HCT116 (cell line): Measurements from ENCODE around the gene SLK. TPM values are rescaled to one million over a fixed set of nuclear protein-coding genes. Genes with fewer than 3 reads are reported as not detected.

Experiments used
- ATAC-seq: fragments of 200-7000 bp; cut with Tn5 transposase; 2 replicates; pipeline ENCODE4 v1.9.1; 2020; ENCODE audit warnings: mild to moderate bottlenecking, moderate library complexity
- BruUV-seq: library from RNA; stranded (reverse); fragments of 400-500 nt; replicated peaks from 2 replicates; lab custom pipeline; 2021; lab: Mats Ljungman, UMichigan
- CTCF ChIA-PET: fragments of 300-600 bp; sonication (Branson Sonifier 250); formaldehyde crosslinking; loops from one replicate; lab custom pipeline; 2021; ENCODE audit warnings: antibody characterized with exemption; lab: Charles Lee
- POLR2A ChIA-PET: fragments of 300-600, 350-600 bp; sonication (Branson Sonifier 250); formaldehyde crosslinking; loops from one replicate; lab custom pipeline; 2021; ENCODE audit warnings: antibody characterized with exemption; lab: Charles Lee
- RAD21 ChIA-PET, 2 experiments: fragments of 300-600 bp; sonication (Branson Sonifier 250); formaldehyde crosslinking; loops; one replicate each; lab custom pipeline; 2023; ENCODE audit warnings: low total read pairs in 2 of 2; ENCODE audit not compliant: uncharacterized antibody in 2 of 2, unreplicated experiment in 2 of 2, low non-redundant PET in 1 of 2; lab: Charles Lee
- DNase-seq: peaks from one replicate; pipeline ENCODE4 v3.0.0-alpha.2; 2010; ENCODE audit warnings: low read depth, low spot score
- H2AFZ ChIP-seq: fragments of 200-600 bp; shearing (Covaris generic), sonication (generic); 2 replicates; pipeline ENCODE4 v1.6.1; 2017; ENCODE audit warnings: low read depth, mixed run types, mixed read lengths, antibody characterized with exemption, low read length; ENCODE audit not compliant: poor library complexity, severe bottlenecking
- H3K27ac ChIP-seq: 2 replicates; pipeline ENCODE4 v1.5.1; 2012; ENCODE audit warnings: low read depth, low read length
- H3K27me3 ChIP-seq: fragments of 200-600 bp; sonication (generic); 2 replicates; pipeline ENCODE4 v1.6.1; 2016; ENCODE audit warnings: mixed run types, low read length, mixed read lengths; ENCODE audit not compliant: insufficient read depth
- H3K36me3 ChIP-seq, 2 experiments: fragments of 200-500 bp in 1 of 2; fragments of 200-600 bp in 1 of 2; sonication (Bioruptor generic) in 1 of 2; sonication (generic) in 1 of 2; 2 replicates each; pipeline versions ENCODE4 v1.5.1 to v1.6.1; 2014 to 2016; ENCODE audit warnings: low read length in 2 of 2, inconsistent platforms in 1 of 2, mixed read lengths in 1 of 2, mixed run types in 1 of 2; ENCODE audit not compliant: insufficient read depth in 2 of 2, control insufficient read depth in 1 of 2
- H3K4me1 ChIP-seq, 2 experiments: fragments of 200-600 bp in 1 of 2; sonication (generic) in 1 of 2; 2 replicates each; pipeline versions ENCODE4 v1.5.1 to v1.6.1; 2012 to 2017; ENCODE audit warnings: low read length in 2 of 2, inconsistent platforms in 1 of 2, mild to moderate bottlenecking in 1 of 2, mixed read lengths in 1 of 2, mixed run types in 1 of 2, moderate library complexity in 1 of 2; ENCODE audit not compliant: insufficient read depth in 2 of 2, control insufficient read depth in 1 of 2
- H3K4me2 ChIP-seq: fragments of 200-600 bp; sonication (generic); 2 replicates; pipeline ENCODE4 v1.6.1; 2017; ENCODE audit warnings: mixed run types, low read length, mixed read lengths
- H3K4me3 ChIP-seq, 2 experiments: fragments of 200-600 bp in 1 of 2; sonication (generic) in 1 of 2; replicated peaks in 1 of 2; 2 replicates each; pipeline ENCODE4 v1.5.1; 2011 to 2016; ENCODE audit warnings: low read length in 2 of 2, control low read depth in 1 of 2, low read depth in 1 of 2, mild to moderate bottlenecking in 1 of 2, mixed read lengths in 1 of 2, mixed run types in 1 of 2
- H3K79me2 ChIP-seq: fragments of 200-600 bp; sonication (generic); 2 replicates; pipeline ENCODE4 v1.6.1; 2017; ENCODE audit warnings: mild to moderate bottlenecking, mixed run types, low read length, moderate library complexity, mixed read lengths; ENCODE audit not compliant: insufficient read depth
- H3K9ac ChIP-seq: fragments of 200-600 bp; sonication (generic); 2 replicates; pipeline ENCODE4 v1.6.1; 2016; ENCODE audit warnings: low read length, mixed read lengths
- H3K9me2 ChIP-seq: fragments of 200-600 bp; sonication (generic), shearing (Covaris generic); 2 replicates; pipeline ENCODE4 v1.6.1; 2017; ENCODE audit warnings: mixed run types, mild to moderate bottlenecking, moderate library complexity; ENCODE audit not compliant: insufficient read depth
- H3K9me3 ChIP-seq, 2 experiments: fragments of 200-500 bp in 1 of 2; fragments of 200-600 bp in 1 of 2; sonication (Bioruptor generic) in 1 of 2; sonication (generic) in 1 of 2; 2 replicates each; pipeline ENCODE4 v1.6.1; 2014 to 2017; ENCODE audit warnings: low read length in 2 of 2, mixed read lengths in 2 of 2, inconsistent platforms in 1 of 2, low read depth in 1 of 2, mild to moderate bottlenecking in 1 of 2, mixed run types in 1 of 2, moderate library complexity in 1 of 2; ENCODE audit not compliant: control insufficient read depth in 1 of 2, insufficient read depth in 1 of 2
- H4K20me1 ChIP-seq: fragments of 200-600 bp; sonication (generic), shearing (Covaris generic); 2 replicates; pipeline ENCODE4 v1.6.1; 2017; ENCODE audit warnings: mixed run types, mild to moderate bottlenecking, moderate library complexity; ENCODE audit not compliant: insufficient read depth
- CEBPB ChIP-seq: IDR thresholded peaks from 2 replicates; pipeline ENCODE4 v1.6.1; 2012; ENCODE audit warnings: low read depth
- ELF1 ChIP-seq: IDR thresholded peaks from 2 replicates; pipeline ENCODE4 v1.6.1; 2012; ENCODE audit warnings: low read depth, borderline replicate concordance
- EZH2phosphoT487 ChIP-seq: fragments of 200-600 bp; IDR thresholded peaks from 2 replicates; pipeline ENCODE4 v1.6.1; 2018; ENCODE audit warnings: antibody characterized with exemption, borderline replicate concordance
- FOSL1 ChIP-seq: IDR thresholded peaks from 2 replicates; pipeline ENCODE4 v1.6.1; 2012; ENCODE audit warnings: low read depth
- JUND ChIP-seq: IDR thresholded peaks from 2 replicates; pipeline ENCODE4 v1.6.1; 2012
- POLR2A ChIP-seq: IDR thresholded peaks from 2 replicates; pipeline ENCODE4 v1.7.0; 2011; ENCODE audit warnings: borderline replicate concordance; ENCODE audit not compliant: insufficient read depth, insufficient read length; ENCODE audit errors: extremely low read depth
- POLR2AphosphoS5 ChIP-seq: IDR thresholded peaks from 2 replicates; pipeline ENCODE4 v1.6.1; 2011; ENCODE audit warnings: mild to moderate bottlenecking, low read depth, low read length, moderate library complexity
- RAD21 ChIP-seq: IDR thresholded peaks from 2 replicates; pipeline ENCODE4 v1.6.1; 2012; ENCODE audit warnings: low read depth, mild to moderate bottlenecking
- REST ChIP-seq: IDR thresholded peaks from 2 replicates; pipeline ENCODE4 v1.6.1; 2012; ENCODE audit warnings: low read depth
- SIN3A ChIP-seq: IDR thresholded peaks from 2 replicates; pipeline ENCODE4 v1.6.1; 2012; ENCODE audit warnings: low read depth
- TCF7L2 ChIP-seq: IDR thresholded peaks from 2 replicates; pipeline ENCODE4 v1.7.0; 2011; ENCODE audit warnings: borderline replicate concordance, inconsistent platforms; ENCODE audit not compliant: insufficient read depth, insufficient read length; ENCODE audit errors: extremely low read depth
- YY1 ChIP-seq: IDR thresholded peaks from 2 replicates; pipeline ENCODE4 v1.6.1; 2011; ENCODE audit warnings: low read length, low read depth, moderate library complexity, mild to moderate bottlenecking; ENCODE audit not compliant: insufficient replicate concordance; ENCODE audit errors: extremely low read depth
- ZBTB33 ChIP-seq: IDR thresholded peaks from 2 replicates; pipeline ENCODE4 v1.6.1; 2011; ENCODE audit warnings: mild to moderate bottlenecking, low read length, moderate library complexity; ENCODE audit not compliant: insufficient replicate concordance; ENCODE audit errors: extremely low read depth
- ZNF274 ChIP-seq: fragments of 200-500 bp; sonication (Bioruptor generic); IDR thresholded peaks from 2 replicates; pipeline ENCODE4 v1.6.1; 2014; ENCODE audit warnings: mild to moderate bottlenecking, low read depth, low read length, inconsistent platforms
- intact Hi-C: fragments of 100-400 bp; cut with micrococcal nuclease; formaldehyde crosslinking; loops from 2 replicates; pipeline ENCODE4 v1.10.0; 2022
- total RNA-seq: library from RNA; stranded (reverse); gene quantifications from one replicate; pipeline ENCODE4 v1.2.1, GENCODE V29; 2021; ENCODE audit not compliant: unreplicated experiment
- TF ChIP-seq, protein P1 (sequence below): IDR thresholded peaks from 2 replicates; pipeline ENCODE4 v1.6.1; 2012
- TF ChIP-seq, protein P2 (sequence below): IDR thresholded peaks from 2 replicates; pipeline ENCODE4 v1.6.1; 2012

The SLK gene
- total RNA-seq, 1 experiment from 2014 or later = 44.2 TPM

DNA sequence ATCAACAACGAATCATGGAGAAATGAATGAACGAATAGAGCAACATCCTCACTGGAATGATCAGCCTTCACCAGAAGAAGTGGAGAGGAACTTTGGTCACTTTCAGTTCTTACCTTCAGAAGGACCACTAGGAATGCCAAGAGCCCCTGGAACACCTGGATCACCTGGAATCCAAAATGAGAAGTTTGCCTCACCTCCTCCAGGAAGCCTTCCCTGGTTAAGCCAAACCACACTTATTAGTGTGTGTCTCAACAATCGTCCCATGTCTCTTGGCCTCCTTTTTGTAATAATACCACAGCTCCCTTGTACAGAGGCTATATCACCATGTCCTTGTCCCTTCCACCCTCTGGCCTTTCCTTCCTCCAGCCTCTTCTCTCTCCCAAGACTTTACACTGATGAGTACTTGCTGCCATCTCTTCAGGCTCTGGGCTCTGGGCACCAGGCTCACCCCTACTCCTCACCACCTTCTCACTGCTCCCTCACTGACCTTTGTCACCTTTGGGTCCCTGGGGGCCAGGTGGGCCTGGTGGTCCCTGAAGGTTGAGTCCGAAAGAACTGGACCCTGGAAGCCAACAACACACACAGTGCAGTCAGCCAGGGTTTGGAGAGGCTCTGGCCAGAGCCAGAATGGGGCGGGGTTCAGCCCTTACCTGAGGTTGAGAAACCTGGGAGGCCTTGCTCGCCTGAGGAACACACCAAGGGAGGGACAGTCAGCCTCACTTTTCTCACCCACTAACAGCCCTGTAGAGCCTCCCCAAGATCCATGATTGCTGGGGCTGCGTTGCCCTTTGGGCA lies 72.2 kb downstream of the SLK start:
- intact Hi-C loops = no loop called here
- Histone ChIP-seq H2AFZ (no peak overlapping the region), H3K9me3 (no peaks in the 10 kb centered on the region), H3K27me3 (no peaks in the 10 kb centered on the region), H3K4me3 (no peak overlapping the region), H3K79me2 (no peaks in the 10 kb centered on the region), H3K9ac (no peak overlapping the region), H3K4me1 (no peaks in the 10 kb centered on the region), H3K27ac (no peak overlapping the region), H4K20me1 (no peaks in the 10 kb centered on the region), H3K9me2 (no peaks in the 10 kb centered on the region), H3K4me2 (no peak overlapping the region), H3K36me3 (peaks cover 0 to under 1% of the 10 kb centered on the region in 2 experiments; a peak in 1 of 4 replicates)
- no peak for ATAC-seq
- CTCF ChIA-PET = no interaction called here
- RAD21 ChIA-PET = no interaction called here
- BruUV-seq = no TSS peak
- POLR2A ChIA-PET = interaction anchor here (1.6 kb wide), 1 partner anchor 151 kb away, joined by 4 read pairs; no protein-coding TSS in a partner anchor
- TF ChIP-seq ELF1 (no peak), EZH2phosphoT487 (no peak), POLR2AphosphoS5 (no peak), ZBTB33 (no peak), TCF7L2 (no peak), POLR2A (no peak), ZNF274 (no peak), YY1 (no peak), FOSL1 (no peak), SIN3A (no peak), RAD21 (no peak), CEBPB (no peak), JUND (no peak), REST (no peak)
- TF ChIP-seq, protein P1, sequence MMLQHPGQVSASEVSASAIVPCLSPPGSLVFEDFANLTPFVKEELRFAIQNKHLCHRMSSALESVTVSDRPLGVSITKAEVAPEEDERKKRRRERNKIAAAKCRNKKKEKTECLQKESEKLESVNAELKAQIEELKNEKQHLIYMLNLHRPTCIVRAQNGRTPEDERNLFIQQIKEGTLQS = no peak
- TF ChIP-seq, protein P2, sequence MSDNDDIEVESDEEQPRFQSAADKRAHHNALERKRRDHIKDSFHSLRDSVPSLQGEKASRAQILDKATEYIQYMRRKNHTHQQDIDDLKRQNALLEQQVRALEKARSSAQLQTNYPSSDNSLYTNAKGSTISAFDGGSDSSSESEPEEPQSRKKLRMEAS = no peak
- no peak for DNase-seq
